ENCODE measurements around the gene HDAC8.

- TF ChIP-seq, protein P1, sequence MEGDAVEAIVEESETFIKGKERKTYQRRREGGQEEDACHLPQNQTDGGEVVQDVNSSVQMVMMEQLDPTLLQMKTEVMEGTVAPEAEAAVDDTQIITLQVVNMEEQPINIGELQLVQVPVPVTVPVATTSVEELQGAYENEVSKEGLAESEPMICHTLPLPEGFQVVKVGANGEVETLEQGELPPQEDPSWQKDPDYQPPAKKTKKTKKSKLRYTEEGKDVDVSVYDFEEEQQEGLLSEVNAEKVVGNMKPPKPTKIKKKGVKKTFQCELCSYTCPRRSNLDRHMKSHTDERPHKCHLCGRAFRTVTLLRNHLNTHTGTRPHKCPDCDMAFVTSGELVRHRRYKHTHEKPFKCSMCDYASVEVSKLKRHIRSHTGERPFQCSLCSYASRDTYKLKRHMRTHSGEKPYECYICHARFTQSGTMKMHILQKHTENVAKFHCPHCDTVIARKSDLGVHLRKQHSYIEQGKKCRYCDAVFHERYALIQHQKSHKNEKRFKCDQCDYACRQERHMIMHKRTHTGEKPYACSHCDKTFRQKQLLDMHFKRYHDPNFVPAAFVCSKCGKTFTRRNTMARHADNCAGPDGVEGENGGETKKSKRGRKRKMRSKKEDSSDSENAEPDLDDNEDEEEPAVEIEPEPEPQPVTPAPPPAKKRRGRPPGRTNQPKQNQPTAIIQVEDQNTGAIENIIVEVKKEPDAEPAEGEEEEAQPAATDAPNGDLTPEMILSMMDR (IDR thresholded peaks at IDR 0.05) = no peak
- no peak for TF ChIP-seq ZFX (IDR thresholded peaks at IDR 0.05; ENCODE audit: borderline replicate concordance)
Measured at GRCh38 chrX:72395237-72395636, 177.4 kb downstream of the HDAC8 start.
